HL-60 (cell line): ENCODE results near the gene KRT6A.

Experiments
- DNase-seq, 2 experiments: peaks; one replicate each; pipeline ENCODE4 v3.0.0-alpha.2; 2010 to 2020; ENCODE audit warnings: low read depth in 1 of 2, low spot score in 1 of 2
- H3K27ac ChIP-seq: fragments of 250-450 bp; sonication (Bioruptor Pico); replicated peaks from 2 replicates; pipeline ENCODE4 v1.5.1; 2020; ENCODE audit warnings: mild to moderate bottlenecking, moderate library complexity
- H3K27me3 ChIP-seq: fragments of 250-450 bp; sonication (Bioruptor Pico); 2 replicates; pipeline ENCODE4 v1.5.1; 2021; ENCODE audit warnings: mild to moderate bottlenecking, moderate library complexity; ENCODE audit not compliant: insufficient read depth, poor library complexity, severe bottlenecking
- H3K4me3 ChIP-seq: replicated peaks from 2 replicates; pipeline ENCODE4 v1.5.1; 2011; ENCODE audit warnings: mild to moderate bottlenecking, control low read depth, low read length; ENCODE audit not compliant: insufficient read depth
- GABPA ChIP-seq: IDR thresholded peaks from 2 replicates; pipeline ENCODE4 v1.6.1; 2012; ENCODE audit warnings: low read depth
- POLR2AphosphoS5 ChIP-seq: IDR thresholded peaks from 2 replicates; pipeline ENCODE4 v1.6.1; 2012; ENCODE audit warnings: low read depth
- SPI1 ChIP-seq: IDR thresholded peaks from 2 replicates; pipeline ENCODE4 v1.6.1; 2012; ENCODE audit warnings: low read depth, mild to moderate bottlenecking, borderline replicate concordance
- TF ChIP-seq, protein P1 (sequence below): IDR thresholded peaks from one replicate; pipeline ENCODE4 v1.5.1; 2011; ENCODE audit warnings: low read length, control low read depth, inconsistent platforms; ENCODE audit not compliant: insufficient read depth
- TF ChIP-seq, protein P2 (sequence below): IDR thresholded peaks from 2 replicates; pipeline ENCODE4 v1.6.1; 2012; ENCODE audit warnings: low read depth; ENCODE audit not compliant: insufficient replicate concordance

KRT6A gene

DNA sequence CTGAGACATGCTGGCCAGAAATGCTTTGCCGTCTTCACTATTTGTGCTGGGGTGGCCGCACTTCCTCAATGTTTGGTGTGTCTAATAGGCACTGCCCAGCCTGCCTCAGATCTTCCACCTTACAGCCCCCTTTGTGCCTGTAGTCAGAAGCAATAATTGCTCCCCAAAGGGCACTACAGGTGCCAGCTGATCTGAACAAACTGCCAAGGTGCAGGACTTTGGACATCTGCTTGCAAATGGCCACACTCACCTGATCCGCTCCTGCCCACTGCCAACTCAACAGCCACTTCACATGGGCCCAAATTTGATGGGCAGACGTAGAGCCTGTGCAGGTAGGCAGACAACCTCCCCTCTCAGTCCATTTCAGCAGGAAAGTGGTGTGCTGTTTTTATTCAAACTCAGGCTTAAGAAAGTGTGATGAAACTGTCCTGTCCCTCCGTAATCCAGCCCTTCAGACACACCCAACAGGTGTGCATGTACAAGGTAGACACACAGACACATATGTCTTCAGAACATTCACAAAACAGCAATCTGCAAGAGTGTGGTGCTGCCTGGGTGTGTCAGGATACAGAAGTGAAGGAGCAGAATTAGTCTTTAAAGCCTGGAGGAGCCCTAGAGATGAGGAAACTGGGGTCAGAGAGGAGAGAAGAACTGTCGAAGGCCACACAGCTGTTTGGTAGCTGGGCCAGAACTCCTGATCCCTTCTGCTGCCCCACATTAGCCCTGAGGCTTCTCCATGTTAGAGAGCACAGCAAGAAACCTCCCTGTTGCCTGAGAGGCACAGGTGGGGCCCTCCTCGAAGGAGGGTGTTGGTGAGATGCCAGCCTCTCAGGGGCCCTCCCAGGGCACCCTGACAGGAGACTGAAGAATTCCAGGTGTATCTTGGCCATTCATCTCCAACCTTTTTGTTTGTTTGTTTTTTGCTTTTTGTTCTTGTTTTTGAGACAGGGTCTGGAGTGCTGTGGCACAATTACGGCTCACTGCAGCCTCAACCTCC, 54.5 kb downstream of the KRT6A start:
- no peak overlapping the region for H3K27ac ChIP-seq
- TF ChIP-seq, protein P1, sequence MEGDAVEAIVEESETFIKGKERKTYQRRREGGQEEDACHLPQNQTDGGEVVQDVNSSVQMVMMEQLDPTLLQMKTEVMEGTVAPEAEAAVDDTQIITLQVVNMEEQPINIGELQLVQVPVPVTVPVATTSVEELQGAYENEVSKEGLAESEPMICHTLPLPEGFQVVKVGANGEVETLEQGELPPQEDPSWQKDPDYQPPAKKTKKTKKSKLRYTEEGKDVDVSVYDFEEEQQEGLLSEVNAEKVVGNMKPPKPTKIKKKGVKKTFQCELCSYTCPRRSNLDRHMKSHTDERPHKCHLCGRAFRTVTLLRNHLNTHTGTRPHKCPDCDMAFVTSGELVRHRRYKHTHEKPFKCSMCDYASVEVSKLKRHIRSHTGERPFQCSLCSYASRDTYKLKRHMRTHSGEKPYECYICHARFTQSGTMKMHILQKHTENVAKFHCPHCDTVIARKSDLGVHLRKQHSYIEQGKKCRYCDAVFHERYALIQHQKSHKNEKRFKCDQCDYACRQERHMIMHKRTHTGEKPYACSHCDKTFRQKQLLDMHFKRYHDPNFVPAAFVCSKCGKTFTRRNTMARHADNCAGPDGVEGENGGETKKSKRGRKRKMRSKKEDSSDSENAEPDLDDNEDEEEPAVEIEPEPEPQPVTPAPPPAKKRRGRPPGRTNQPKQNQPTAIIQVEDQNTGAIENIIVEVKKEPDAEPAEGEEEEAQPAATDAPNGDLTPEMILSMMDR = no peak
- no peak for TF ChIP-seq SPI1
- TF ChIP-seq, protein P2, sequence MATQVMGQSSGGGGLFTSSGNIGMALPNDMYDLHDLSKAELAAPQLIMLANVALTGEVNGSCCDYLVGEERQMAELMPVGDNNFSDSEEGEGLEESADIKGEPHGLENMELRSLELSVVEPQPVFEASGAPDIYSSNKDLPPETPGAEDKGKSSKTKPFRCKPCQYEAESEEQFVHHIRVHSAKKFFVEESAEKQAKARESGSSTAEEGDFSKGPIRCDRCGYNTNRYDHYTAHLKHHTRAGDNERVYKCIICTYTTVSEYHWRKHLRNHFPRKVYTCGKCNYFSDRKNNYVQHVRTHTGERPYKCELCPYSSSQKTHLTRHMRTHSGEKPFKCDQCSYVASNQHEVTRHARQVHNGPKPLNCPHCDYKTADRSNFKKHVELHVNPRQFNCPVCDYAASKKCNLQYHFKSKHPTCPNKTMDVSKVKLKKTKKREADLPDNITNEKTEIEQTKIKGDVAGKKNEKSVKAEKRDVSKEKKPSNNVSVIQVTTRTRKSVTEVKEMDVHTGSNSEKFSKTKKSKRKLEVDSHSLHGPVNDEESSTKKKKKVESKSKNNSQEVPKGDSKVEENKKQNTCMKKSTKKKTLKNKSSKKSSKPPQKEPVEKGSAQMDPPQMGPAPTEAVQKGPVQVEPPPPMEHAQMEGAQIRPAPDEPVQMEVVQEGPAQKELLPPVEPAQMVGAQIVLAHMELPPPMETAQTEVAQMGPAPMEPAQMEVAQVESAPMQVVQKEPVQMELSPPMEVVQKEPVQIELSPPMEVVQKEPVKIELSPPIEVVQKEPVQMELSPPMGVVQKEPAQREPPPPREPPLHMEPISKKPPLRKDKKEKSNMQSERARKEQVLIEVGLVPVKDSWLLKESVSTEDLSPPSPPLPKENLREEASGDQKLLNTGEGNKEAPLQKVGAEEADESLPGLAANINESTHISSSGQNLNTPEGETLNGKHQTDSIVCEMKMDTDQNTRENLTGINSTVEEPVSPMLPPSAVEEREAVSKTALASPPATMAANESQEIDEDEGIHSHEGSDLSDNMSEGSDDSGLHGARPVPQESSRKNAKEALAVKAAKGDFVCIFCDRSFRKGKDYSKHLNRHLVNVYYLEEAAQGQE = no peak
- TF ChIP-seq GABPA = no peak
- TF ChIP-seq POLR2AphosphoS5 = no peak
- peaks cover 2% of the 10 kb centered on the region for H3K27me3 ChIP-seq
- DNase-seq = no peak
- H3K4me3 ChIP-seq = no peak overlapping the region

DNA sequence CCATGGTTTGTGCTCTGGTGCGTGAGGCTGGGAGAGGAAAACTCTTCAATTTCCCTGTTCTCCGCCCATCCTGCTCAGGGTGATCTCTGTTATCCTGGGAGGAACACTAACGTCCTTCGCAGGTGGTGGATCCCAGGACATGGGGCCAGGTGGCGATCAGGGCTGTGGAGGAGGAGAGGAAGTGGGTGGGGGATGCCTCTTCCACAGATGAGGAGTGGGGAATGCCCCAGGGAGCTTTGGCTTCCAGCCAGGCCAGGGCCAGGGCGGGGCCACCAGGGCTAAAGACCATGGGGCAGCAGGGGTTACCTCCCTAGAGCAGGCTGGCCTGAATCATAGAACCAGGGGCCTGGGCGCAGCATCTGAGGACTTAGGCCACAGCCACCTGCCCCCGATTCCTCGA, 55.5 kb downstream of the KRT6A start:
- H3K27me3 ChIP-seq = peaks cover 2% of the 10 kb centered on the region
- no peak overlapping the region for H3K4me3 ChIP-seq
- no peak for DNase-seq
- no peak overlapping the region for H3K27ac ChIP-seq
- no peak for TF ChIP-seq SPI1
- no peak for TF ChIP-seq POLR2AphosphoS5
- TF ChIP-seq, protein P2 = no peak
- no peak for TF ChIP-seq GABPA
- TF ChIP-seq, protein P1 = no peak
